ENCODE measurements around the gene NKX2-3. TPM values are rescaled to one million over a fixed set of nuclear protein-coding genes. Genes with fewer than 3 reads are reported as not detected.

Gene NKX2-3
- total RNA-seq, 3 donors from 2014 or later, result 4.9 to 38.5 (median 11.0) TPM

GRCh38 chr10:99564361-99564760 is 31.6 kb downstream of the NKX2-3 start:
- Histone ChIP-seq H3K36me3 (ENCODE audit: low read depth) (no peaks in the 10 kb centered on the region), H3K9me3 (no peaks in the 10 kb centered on the region), H3K4me1 (ENCODE audit: low read depth) (no peaks in the 10 kb centered on the region), H3K4me3 (no peak overlapping the region)
- no peak for DNase-seq
- peak; percentile 84 for ATAC-seq
- intact Hi-C loops (cut with DNase I, micrococcal nuclease), result no loop called here
- TF ChIP-seq, protein P1, sequence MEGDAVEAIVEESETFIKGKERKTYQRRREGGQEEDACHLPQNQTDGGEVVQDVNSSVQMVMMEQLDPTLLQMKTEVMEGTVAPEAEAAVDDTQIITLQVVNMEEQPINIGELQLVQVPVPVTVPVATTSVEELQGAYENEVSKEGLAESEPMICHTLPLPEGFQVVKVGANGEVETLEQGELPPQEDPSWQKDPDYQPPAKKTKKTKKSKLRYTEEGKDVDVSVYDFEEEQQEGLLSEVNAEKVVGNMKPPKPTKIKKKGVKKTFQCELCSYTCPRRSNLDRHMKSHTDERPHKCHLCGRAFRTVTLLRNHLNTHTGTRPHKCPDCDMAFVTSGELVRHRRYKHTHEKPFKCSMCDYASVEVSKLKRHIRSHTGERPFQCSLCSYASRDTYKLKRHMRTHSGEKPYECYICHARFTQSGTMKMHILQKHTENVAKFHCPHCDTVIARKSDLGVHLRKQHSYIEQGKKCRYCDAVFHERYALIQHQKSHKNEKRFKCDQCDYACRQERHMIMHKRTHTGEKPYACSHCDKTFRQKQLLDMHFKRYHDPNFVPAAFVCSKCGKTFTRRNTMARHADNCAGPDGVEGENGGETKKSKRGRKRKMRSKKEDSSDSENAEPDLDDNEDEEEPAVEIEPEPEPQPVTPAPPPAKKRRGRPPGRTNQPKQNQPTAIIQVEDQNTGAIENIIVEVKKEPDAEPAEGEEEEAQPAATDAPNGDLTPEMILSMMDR (IDR thresholded peaks at IDR 0.05), result no peak

DNA sequence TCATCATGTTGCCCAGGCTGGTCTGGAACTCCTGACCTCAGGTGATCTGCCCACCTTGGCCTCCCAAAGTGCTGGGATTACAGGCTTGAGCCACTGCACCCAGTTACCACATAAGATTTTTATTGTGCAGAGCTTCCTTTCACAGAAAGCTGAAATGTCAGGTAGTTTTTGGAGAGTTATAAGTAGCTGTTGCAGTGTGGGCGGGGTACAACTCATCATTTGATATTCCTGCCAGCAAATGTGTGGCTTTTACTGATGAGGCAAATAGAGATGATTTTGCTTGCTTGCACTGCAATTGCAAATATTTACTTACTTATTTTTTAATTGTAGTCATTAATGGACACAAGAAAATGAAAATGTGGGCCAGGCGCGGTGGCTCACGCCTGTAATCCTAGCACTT is 32.4 kb downstream of the NKX2-3 start:
- no peaks in the 10 kb centered on the region for H3K36me3 ChIP-seq (ENCODE audit: low read depth)
- TF ChIP-seq, protein P1 (IDR thresholded peaks at IDR 0.05), result no peak
- DNase-seq, result no peak
- no peaks in the 10 kb centered on the region for H3K9me3 ChIP-seq
- intact Hi-C loops (cut with DNase I, micrococcal nuclease), result no loop called here
- H3K4me1 ChIP-seq (ENCODE audit: low read depth), result no peaks in the 10 kb centered on the region
- H3K4me3 ChIP-seq, result no peak overlapping the region
- ATAC-seq, result no peak

- no peak for DNase-seq
- no peak overlapping the region for H3K4me3 ChIP-seq
- TF ChIP-seq, protein P1 (IDR thresholded peaks at IDR 0.05), result no peak
- no peak for ATAC-seq
- no peaks in the 10 kb centered on the region for H3K36me3 ChIP-seq (ENCODE audit: low read depth)
- intact Hi-C loops (cut with DNase I, micrococcal nuclease), result no loop called here
- no peaks in the 10 kb centered on the region for H3K4me1 ChIP-seq (ENCODE audit: low read depth)
- H3K9me3 ChIP-seq, result no peaks in the 10 kb centered on the region
Measured at GRCh38 chr10:99569253-99569939, 36.7 kb downstream of the NKX2-3 start.

DNA sequence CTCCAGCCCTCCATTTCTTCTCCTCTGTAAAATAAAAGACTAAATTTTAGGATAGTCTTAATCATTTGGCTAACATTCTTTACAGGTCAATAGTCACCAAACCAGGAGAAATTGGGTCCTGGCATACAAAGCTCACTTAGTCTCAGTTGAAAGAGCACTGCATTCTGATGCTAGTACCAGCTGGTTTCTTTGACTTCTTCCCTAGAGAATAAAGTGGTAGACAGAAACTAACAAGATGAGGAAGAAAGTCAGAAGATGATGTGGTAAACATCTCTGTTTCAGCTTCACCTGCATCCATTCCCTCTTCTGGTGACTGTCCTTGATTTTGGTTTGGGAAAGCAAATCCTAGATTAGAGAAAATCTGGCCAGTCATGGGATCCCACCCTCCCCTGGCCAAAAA is 37.2 kb downstream of the NKX2-3 start:
- ATAC-seq, result no peak
- Histone ChIP-seq H3K36me3 (ENCODE audit: low read depth) (no peaks in the 10 kb centered on the region), H3K9me3 (no peaks in the 10 kb centered on the region), H3K4me1 (ENCODE audit: low read depth) (no peaks in the 10 kb centered on the region), H3K4me3 (no peak overlapping the region)
- intact Hi-C loops (cut with DNase I, micrococcal nuclease), result no loop called here
- DNase-seq, result no peak
- TF ChIP-seq, protein P1 (IDR thresholded peaks at IDR 0.05), result no peak

- no peak overlapping the region for H3K4me3 ChIP-seq
- ATAC-seq (no peak), DNase-seq (no peak)
- H3K36me3 ChIP-seq (ENCODE audit: low read depth), result no peaks in the 10 kb centered on the region
- intact Hi-C loops (cut with DNase I, micrococcal nuclease), result no loop called here
- no peaks in the 10 kb centered on the region for H3K4me1 ChIP-seq (ENCODE audit: low read depth)
- TF ChIP-seq, protein P1 (IDR thresholded peaks at IDR 0.05), result no peak
- H3K9me3 ChIP-seq, result no peaks in the 10 kb centered on the region
Measured at GRCh38 chr10:99571816-99572215, 39.1 kb downstream of the NKX2-3 start.

- intact Hi-C loops (cut with DNase I, micrococcal nuclease), result no loop called here
- no peaks in the 10 kb centered on the region for H3K4me1 ChIP-seq (ENCODE audit: low read depth)
- H3K9me3 ChIP-seq, result no peaks in the 10 kb centered on the region
- no peak for ATAC-seq
- TF ChIP-seq, protein P1 (IDR thresholded peaks at IDR 0.05), result no peak
- no peaks in the 10 kb centered on the region for H3K36me3 ChIP-seq (ENCODE audit: low read depth)
- DNase-seq, result no peak
- H3K4me3 ChIP-seq, result no peak overlapping the region
Measured at GRCh38 chr10:99573790-99574189, 41.0 kb downstream of the NKX2-3 start.

All from mucosa of descending colon (tissue), 3 donors.